Naive thymus-derived CD4-positive, alpha-beta T cell (primary cell): ENCODE data around the gene PIM3. TPM values are rescaled to one million over a fixed set of nuclear protein-coding genes. Genes with fewer than 3 reads are reported as not detected.

Experiments
- ATAC-seq: fragments of 150-1000 bp; cut with Tn5 transposase; 2 replicates; pipeline ENCODE4 v1.10.0; 2021; ENCODE audit warnings: mild to moderate bottlenecking, moderate library complexity
- CTCF ChIA-PET: fragments of 350-600 bp; sonication (Branson Sonifier 250); formaldehyde crosslinking; loops from one replicate; lab custom pipeline; 2021; ENCODE audit warnings: antibody characterized with exemption; lab: Charles Lee
- POLR2A ChIA-PET: fragments of 350-600 bp; sonication (Branson Sonifier 250); formaldehyde crosslinking; loops from one replicate; lab custom pipeline; 2021; ENCODE audit warnings: antibody characterized with exemption, inconsistent platforms; lab: Charles Lee
- DNase-seq, 9 donors: peaks; one replicate each; pipeline versions ENCODE4 v3.0.0 to v3.0.0-alpha.2; 2020 to 2022; ENCODE audit warnings: mixed read lengths in 1 of 9
- H3K27ac ChIP-seq: one replicate; pipeline ENCODE4 v1.7.0; 2013; ENCODE audit warnings: mild to moderate bottlenecking, low read depth, low read length, moderate library complexity
- H3K27me3 ChIP-seq, 2 donors: one replicate each; pipeline ENCODE4 v1.7.0; 2013; ENCODE audit warnings: low read length in 2 of 2, mild to moderate bottlenecking in 2 of 2, moderate library complexity in 2 of 2; ENCODE audit not compliant: control insufficient read depth in 2 of 2, insufficient read depth in 2 of 2
- H3K36me3 ChIP-seq, 3 experiments: 1 replicate in 2 of 3; 2 replicates in 1 of 3; pipeline ENCODE4 v1.7.0; 2013; ENCODE audit warnings: low read length in 3 of 3, mild to moderate bottlenecking in 3 of 3, moderate library complexity in 1 of 3; ENCODE audit not compliant: insufficient read depth in 3 of 3, control insufficient read depth in 2 of 3
- H3K4me1 ChIP-seq, 2 donors: one replicate each; pipeline ENCODE4 v1.7.0; 2013; ENCODE audit warnings: low read length in 2 of 2, mild to moderate bottlenecking in 2 of 2, moderate library complexity in 1 of 2; ENCODE audit not compliant: control insufficient read depth in 2 of 2, insufficient read depth in 2 of 2
- H3K4me3 ChIP-seq: 2 replicates; pipeline ENCODE4 v1.7.0; 2013; ENCODE audit warnings: mild to moderate bottlenecking, low read length
- H3K9me3 ChIP-seq, 3 experiments: 1 replicate in 2 of 3; 2 replicates in 1 of 3; pipeline ENCODE4 v1.7.0; 2013; ENCODE audit warnings: low read length in 3 of 3; ENCODE audit not compliant: control insufficient read depth in 2 of 3
- H3K27ac Mint-ChIP-seq, 9 donors: one replicate each; pipeline ENCODE4 v1.8.0; 2020 to 2022; ENCODE audit warnings: mixed read lengths in 9 of 9, mild to moderate bottlenecking in 8 of 9, moderate library complexity in 5 of 9, inconsistent platforms in 2 of 9
- H3K27me3 Mint-ChIP-seq, 5 donors: one replicate each; pipeline ENCODE4 v1.8.0; 2021 to 2022; ENCODE audit warnings: mixed read lengths in 5 of 5, mild to moderate bottlenecking in 1 of 5
- H3K36me3 Mint-ChIP-seq, 5 donors: one replicate each; pipeline ENCODE4 v1.8.0; 2020 to 2022; ENCODE audit warnings: mixed read lengths in 5 of 5, mild to moderate bottlenecking in 3 of 5, inconsistent platforms in 1 of 5
- H3K4me1 Mint-ChIP-seq, 7 donors: one replicate each; pipeline ENCODE4 v1.8.0; 2020 to 2022; ENCODE audit warnings: mixed read lengths in 7 of 7, mild to moderate bottlenecking in 3 of 7, inconsistent platforms in 1 of 7
- H3K4me3 Mint-ChIP-seq, 10 donors: one replicate each; pipeline ENCODE4 v1.8.0; 2020 to 2022; ENCODE audit warnings: mild to moderate bottlenecking in 10 of 10, mixed read lengths in 10 of 10, moderate library complexity in 6 of 10, inconsistent platforms in 2 of 10
- H3K9me3 Mint-ChIP-seq, 11 donors: one replicate each; pipeline ENCODE4 v1.8.0; 2020 to 2022; ENCODE audit warnings: mixed read lengths in 11 of 11, mild to moderate bottlenecking in 4 of 11, inconsistent platforms in 1 of 11, moderate library complexity in 1 of 11
- intact Hi-C, 2 donors: fragments of 100-400 bp; cut with micrococcal nuclease; formaldehyde crosslinking; loops; one replicate each; pipeline ENCODE4 v1.15.1; 2023
- polyA plus RNA-seq, 2 donors: library from polyadenylated mRNA; unstranded; fragments of 300-500 nt; fragmentation: Illumina TruSeq; gene quantifications; one replicate each; pipeline ENCODE4 v1.2.3, GENCODE V29; 2021
- total RNA-seq, 6 experiments: library from RNA in 5 of 6; stranded (reverse) in 5 of 6; gene quantifications; 1 replicate in 5 of 6; 2 replicates in 1 of 6; pipeline ENCODE4 v1.2.3 and lab custom pipeline; 2021 to 2026

Gene PIM3
- total and polyA plus RNA-seq, 7 experiments from 2014 or later, result 21.3 to 164 (median 54.6) TPM

DNA sequence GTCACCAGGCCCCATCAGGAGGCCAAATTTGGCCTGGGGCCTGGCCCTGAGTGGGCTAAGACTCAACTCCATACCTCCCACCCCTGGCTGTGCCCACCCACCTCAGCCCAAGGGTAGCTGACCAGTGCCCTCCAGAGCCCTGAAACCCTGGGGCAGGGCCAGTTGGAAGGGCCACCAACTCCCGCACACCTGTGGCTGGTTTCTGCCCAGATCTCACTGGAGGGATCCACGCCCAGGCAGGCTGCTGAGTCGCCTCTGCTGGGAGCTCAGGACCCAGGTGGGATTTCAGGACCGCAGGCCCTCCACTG, 8.9 kb upstream of the PIM3 start:
- no peak overlapping the region for H3K4me3 Mint-ChIP-seq
- H3K27me3 Mint-ChIP-seq, result no peaks in the 10 kb centered on the region
- ATAC-seq (no peak), DNase-seq (no peak)
- H3K9me3 ChIP-seq, result no peaks in the 10 kb centered on the region
- no peak overlapping the region for H3K4me3 ChIP-seq
- H3K4me1 Mint-ChIP-seq, result peaks cover 0 to 3% (median 0%) of the 10 kb centered on the region in 7 donors
- ChIA-PET CTCF (interaction anchor here (0.9 to 1.8 kb wide), 2 partner anchors 9 to 40 kb away, joined by 3 to 4 read pairs; partner anchors contain the start of gene PIM3), POLR2A (interaction anchor here (1.1 to 1.5 kb wide), 2 partner anchors 9 to 11 kb away, joined by 4 to 5 read pairs; partner anchors contain the start of gene PIM3)
- H3K27ac ChIP-seq, result no peak overlapping the region
- H3K36me3 ChIP-seq, result no peaks in the 10 kb centered on the region
- intact Hi-C loops, result no loop called here
- H3K36me3 Mint-ChIP-seq, result no peaks in the 10 kb centered on the region
- H3K27ac Mint-ChIP-seq, result no peak overlapping the region
- H3K9me3 Mint-ChIP-seq, result no peaks in the 10 kb centered on the region
- H3K4me1 ChIP-seq, result peaks cover 0 to 6% of the 10 kb centered on the region in 2 donors
- no peaks in the 10 kb centered on the region for H3K27me3 ChIP-seq

DNA sequence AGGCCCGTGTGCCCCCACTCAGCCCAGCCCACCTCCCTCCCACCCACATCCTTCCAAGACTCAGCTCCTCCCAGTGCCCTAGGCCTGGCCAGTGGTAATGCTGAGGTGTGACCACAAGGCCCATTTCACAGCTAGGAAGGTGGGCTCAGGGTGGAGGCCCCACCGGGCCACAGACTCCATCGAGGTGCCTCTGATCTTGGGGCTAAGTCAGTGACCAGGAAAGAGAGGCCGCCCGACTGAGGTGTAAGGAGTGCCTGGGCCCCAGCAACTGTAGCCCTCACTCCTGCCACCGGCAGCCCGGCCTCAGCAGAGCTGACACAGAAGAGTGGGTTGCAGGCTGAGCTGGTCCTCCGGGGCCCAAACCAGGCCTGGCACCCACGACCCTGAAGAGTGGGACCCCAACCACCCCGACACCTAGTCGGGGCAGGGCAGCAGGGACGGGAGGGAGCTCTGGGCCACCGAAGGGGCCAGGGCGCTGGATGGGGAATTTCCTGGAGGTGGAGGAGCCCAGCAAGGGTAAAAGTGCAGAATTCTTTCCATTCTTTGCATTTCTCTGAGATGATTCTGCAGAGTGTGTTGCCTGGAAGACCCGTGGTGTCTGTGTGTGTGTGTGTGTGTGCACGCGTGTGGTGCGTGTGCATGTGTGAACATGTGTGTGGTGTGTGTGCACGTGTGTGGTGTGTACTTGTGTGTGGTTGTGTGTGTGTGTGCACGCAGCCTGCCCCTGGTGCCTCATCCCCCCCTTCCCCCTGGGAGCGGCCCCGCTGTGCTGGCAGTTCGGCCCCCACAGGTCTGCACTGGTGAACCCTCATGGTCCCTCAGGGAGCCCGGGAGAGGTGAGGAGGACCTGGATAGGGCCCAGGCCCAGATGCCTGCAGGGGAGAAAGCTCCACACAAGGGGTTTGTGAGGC, 8.3 kb upstream of the PIM3 start:
- CTCF ChIA-PET, result interaction anchor here (1.8 kb wide), 1 partner anchor 8 kb away, joined by 4 read pairs; the partner anchor contains the start of gene PIM3

GRCh38 chr22:49953027-49953679, 7.4 kb upstream of the PIM3 start:
- H3K4me3 ChIP-seq, result no peak overlapping the region
- CTCF ChIA-PET, result interaction anchor here (1.8 kb wide), 1 partner anchor 7 kb away, joined by 4 read pairs; the partner anchor contains the start of gene PIM3
- Mint-ChIP-seq H3K9me3 (no peaks in the 10 kb centered on the region), H3K36me3 (no peaks in the 10 kb centered on the region), H3K4me3 (no peak overlapping the region), H3K27me3 (no peaks in the 10 kb centered on the region), H3K4me1 (peaks cover 0 to 4% (median 0%) of the 10 kb centered on the region in 7 donors), H3K27ac (no peak overlapping the region)
- POLR2A ChIA-PET, result interaction anchor here (0.6 to 0.9 kb wide), 2 partner anchors 12 to 16 kb away, joined by 3 read pairs; no protein-coding TSS in a partner anchor
- no peaks in the 10 kb centered on the region for H3K27me3 ChIP-seq
- ATAC-seq (peak; percentile 13), DNase-seq (no peak)
- no peak overlapping the region for H3K27ac ChIP-seq
- intact Hi-C loops, result no loop called here
- no peaks in the 10 kb centered on the region for H3K9me3 ChIP-seq
- H3K36me3 ChIP-seq, result no peaks in the 10 kb centered on the region
- H3K4me1 ChIP-seq, result no peaks in the 10 kb centered on the region

More for the DNA sequence above, 8.3 kb upstream of the PIM3 start:
- Histone ChIP-seq H3K27ac (no peak overlapping the region), H3K4me3 (no peak overlapping the region), H3K36me3 (no peaks in the 10 kb centered on the region), H3K27me3 (no peaks in the 10 kb centered on the region), H3K9me3 (no peaks in the 10 kb centered on the region), H3K4me1 (no peaks in the 10 kb centered on the region)
- H3K4me3 Mint-ChIP-seq, result no peak overlapping the region
- POLR2A ChIA-PET, result interaction anchor here (0.6 to 1.1 kb wide), 3 partner anchors 9 to 15 kb away, joined by 3 to 4 read pairs (median 3); partner anchors contain the start of gene PIM3
- H3K27me3 Mint-ChIP-seq, result no peaks in the 10 kb centered on the region
- DNase-seq (no peak), ATAC-seq (no peak)
- no peaks in the 10 kb centered on the region for H3K36me3 Mint-ChIP-seq
- H3K9me3 Mint-ChIP-seq, result no peaks in the 10 kb centered on the region
- H3K27ac Mint-ChIP-seq, result no peak overlapping the region
- H3K4me1 Mint-ChIP-seq, result peaks cover 0 to 3% (median 0%) of the 10 kb centered on the region in 7 donors
- intact Hi-C loops, result no loop called here

- DNase-seq, result no peak
- H3K4me1 Mint-ChIP-seq, result peaks cover 0 to 4% (median under 1%) of the 10 kb centered on the region in 7 donors
Measured at GRCh38 chr22:49953680-49954344, 6.8 kb upstream of the PIM3 start.

DNA sequence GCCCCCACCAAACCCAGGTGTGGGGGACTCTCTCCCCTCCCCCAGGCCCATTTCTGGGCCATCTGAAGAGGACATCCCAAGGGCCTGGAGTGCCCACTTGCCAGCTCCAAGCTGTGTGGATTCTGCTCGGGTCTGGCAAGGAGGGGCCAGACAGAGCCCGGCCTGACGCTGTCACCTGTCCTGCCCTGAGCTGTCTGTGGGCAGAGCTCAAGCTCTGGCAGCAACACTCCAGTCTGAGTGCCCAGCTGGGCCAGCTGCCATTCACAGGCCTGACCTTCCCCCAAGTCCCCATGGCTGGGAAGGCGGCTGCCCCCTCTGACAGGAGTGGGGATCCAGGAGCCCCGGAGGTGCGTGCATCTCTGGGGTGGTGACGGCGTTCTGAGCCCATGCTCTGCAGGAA, 6.2 kb upstream of the PIM3 start:
- Histone ChIP-seq H3K27me3 (no peaks in the 10 kb centered on the region), H3K9me3 (no peaks in the 10 kb centered on the region), H3K27ac (no peak overlapping the region), H3K36me3 (no peaks in the 10 kb centered on the region), H3K4me1 (no peaks in the 10 kb centered on the region), H3K4me3 (no peak overlapping the region)
- Mint-ChIP-seq H3K4me1 (peaks cover 0 to 7% (median 2%) of the 10 kb centered on the region in 7 donors), H3K4me3 (no peak overlapping the region), H3K27me3 (no peaks in the 10 kb centered on the region), H3K9me3 (no peaks in the 10 kb centered on the region), H3K27ac (no peak overlapping the region), H3K36me3 (no peaks in the 10 kb centered on the region)
- ATAC-seq (no peak), DNase-seq (no peak)
- ChIA-PET CTCF (no interaction called here), POLR2A (interaction anchor here (1.9 kb wide), 1 partner anchor 9 kb away, joined by 6 read pairs; no protein-coding TSS in a partner anchor)
- intact Hi-C loops, result no loop called here

More at GRCh38 chr22:49953680-49954344, 6.8 kb upstream of the PIM3 start:
- H3K4me3 Mint-ChIP-seq, result no peak overlapping the region
- Histone ChIP-seq H3K27ac (no peak overlapping the region), H3K4me1 (no peaks in the 10 kb centered on the region), H3K9me3 (no peaks in the 10 kb centered on the region), H3K36me3 (no peaks in the 10 kb centered on the region), H3K27me3 (no peaks in the 10 kb centered on the region), H3K4me3 (no peak overlapping the region)
- no peak for ATAC-seq
- no peaks in the 10 kb centered on the region for H3K27me3 Mint-ChIP-seq
- ChIA-PET POLR2A (interaction anchor here (1.9 kb wide), 1 partner anchor 8 kb away, joined by 6 read pairs; no protein-coding TSS in a partner anchor), CTCF (no interaction called here)
- no peaks in the 10 kb centered on the region for H3K9me3 Mint-ChIP-seq
- intact Hi-C loops, result no loop called here
- H3K27ac Mint-ChIP-seq, result no peak overlapping the region
- no peaks in the 10 kb centered on the region for H3K36me3 Mint-ChIP-seq

DNA sequence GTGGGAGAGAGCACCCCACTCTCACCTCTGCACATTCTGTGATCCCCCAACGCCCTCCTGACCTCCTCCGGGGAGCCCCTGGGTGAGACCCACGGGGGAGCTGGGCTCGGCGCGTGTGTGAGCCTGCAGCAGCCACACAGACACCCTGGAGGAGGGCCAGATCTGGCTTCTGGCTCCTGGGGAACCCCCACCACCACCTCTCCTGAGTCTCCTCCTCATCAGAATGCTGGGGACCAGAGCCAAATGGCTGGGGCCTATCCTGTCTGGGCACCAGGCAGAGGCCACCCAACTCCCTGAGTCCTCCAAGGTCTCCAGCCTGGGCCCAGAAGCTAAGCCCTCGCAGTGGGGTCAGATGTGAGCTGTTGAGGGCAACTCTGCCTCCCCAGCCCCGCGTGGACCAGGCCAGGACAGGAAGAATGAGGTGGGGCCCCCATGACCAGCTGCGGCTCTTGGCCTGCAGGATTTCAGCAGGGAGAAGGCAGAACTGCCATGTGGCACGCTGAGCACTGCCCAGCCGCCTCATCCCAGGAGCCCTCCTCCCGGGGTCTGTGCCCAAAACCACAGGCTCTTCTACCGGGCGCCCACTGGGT, 5.5 kb upstream of the PIM3 start:
- Mint-ChIP-seq H3K27ac (no peak overlapping the region), H3K9me3 (no peaks in the 10 kb centered on the region), H3K4me3 (no peak overlapping the region), H3K4me1 (peaks cover 0 to 11% (median 3%) of the 10 kb centered on the region in 7 donors), H3K36me3 (no peaks in the 10 kb centered on the region), H3K27me3 (no peaks in the 10 kb centered on the region)
- Histone ChIP-seq H3K9me3 (no peaks in the 10 kb centered on the region), H3K27me3 (no peaks in the 10 kb centered on the region), H3K36me3 (no peaks in the 10 kb centered on the region), H3K27ac (no peak overlapping the region), H3K4me3 (no peak overlapping the region), H3K4me1 (peaks cover 0 to 5% of the 10 kb centered on the region in 2 donors)
- intact Hi-C loops, result no loop called here
- ChIA-PET CTCF (no interaction called here), POLR2A (interaction anchor here (1.5 to 1.9 kb wide), 2 partner anchors 9 to 11 kb away, joined by 6 read pairs; no protein-coding TSS in a partner anchor)
- no peak for ATAC-seq
- no peak for DNase-seq
